Hypothalamus (tissue), 51 donors: ENCODE data around the gene ATP8B4.
"Not testable (repeated sequence)": the region's sequence is repeated elsewhere in the genome, so short reads cannot be mapped to it uniquely, and the experiment has no call there.

Experiments used
- DNase-seq, 51 donors: peaks; one replicate each; lab custom pipeline; 2025; lab: John Stamatoyannopoulos, UW

Gene ATP8B4

DNA sequence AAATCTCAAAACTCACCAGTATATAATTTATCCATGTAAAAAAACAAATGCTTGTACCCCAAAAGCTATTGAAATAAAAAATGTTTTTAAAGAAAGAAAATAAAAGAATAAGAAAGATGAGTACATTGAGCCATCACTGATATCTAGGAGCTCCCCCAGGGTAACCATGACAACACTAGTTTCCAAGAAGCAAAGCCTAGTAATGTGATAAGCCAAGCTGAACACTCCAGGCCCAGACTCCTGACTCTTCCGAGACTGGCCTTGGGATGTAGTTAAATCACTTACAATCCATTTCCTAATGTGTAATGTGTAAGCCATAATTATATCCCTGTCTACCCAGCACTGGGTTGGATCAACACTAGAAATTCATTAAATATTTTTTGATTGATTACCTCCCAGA lies 21.1 kb upstream of the ATP8B4 start:
- DNase-seq, result no peak

DNA sequence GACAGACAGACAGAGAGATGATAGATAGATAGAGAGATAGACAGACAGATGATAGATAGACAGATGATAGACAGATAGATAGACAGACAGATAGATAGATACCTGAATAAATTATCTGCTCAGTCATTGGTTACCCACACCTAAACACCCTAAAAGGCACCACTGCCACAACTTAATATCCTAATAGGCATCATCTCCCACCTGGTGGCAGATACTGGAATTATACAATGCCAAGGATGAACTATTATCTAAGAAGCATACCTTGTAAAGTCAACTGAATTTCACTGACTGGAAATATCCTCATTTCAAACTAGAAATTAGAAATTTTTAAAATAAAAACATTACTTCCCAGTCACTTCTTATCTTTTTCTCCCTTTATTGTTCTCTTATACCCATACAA lies 19.4 kb upstream of the ATP8B4 start:
- no peak for DNase-seq

DNA sequence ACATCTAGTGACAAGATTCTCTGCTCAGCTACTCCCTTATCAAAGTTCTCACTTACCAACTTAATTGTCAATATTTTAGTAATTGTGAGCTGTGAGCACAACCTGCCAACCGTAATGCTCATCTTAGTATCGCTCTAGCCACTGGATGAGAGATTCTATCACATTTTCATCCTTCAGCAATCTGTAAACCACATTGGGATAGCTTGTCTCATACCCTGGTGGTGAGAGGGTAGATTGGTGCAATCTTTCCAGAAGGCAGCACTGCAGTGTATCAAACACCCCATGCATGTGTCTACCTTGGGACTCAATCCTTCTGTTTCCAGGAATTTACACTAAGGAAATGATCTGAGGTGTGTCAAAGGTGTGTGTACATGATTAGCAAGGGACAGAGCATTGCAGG lies 18.9 kb upstream of the ATP8B4 start:
- DNase-seq, result no peak

DNA sequence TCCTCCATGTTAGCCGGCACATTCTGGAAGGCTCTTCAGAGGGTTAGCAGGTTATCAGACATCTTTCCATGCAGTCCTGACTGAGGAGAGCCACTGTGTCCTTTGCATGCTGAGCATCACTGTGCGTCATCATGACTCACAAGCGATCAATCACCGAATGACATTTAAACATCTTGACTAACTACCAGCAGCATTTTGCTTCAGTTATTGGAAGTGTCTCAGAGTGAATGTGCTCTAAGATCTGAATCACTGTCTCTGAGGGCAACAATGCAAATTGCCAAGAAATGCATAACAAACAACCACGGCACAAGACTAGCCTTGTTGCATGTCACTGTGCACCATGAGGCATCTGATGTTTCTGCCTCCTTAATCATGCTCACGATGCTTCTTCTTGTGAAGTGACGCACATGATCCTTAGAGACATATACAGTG lies 18.3 kb upstream of the ATP8B4 start:
- peak in 1 of 51 donors; percentile 15 for DNase-seq

DNA sequence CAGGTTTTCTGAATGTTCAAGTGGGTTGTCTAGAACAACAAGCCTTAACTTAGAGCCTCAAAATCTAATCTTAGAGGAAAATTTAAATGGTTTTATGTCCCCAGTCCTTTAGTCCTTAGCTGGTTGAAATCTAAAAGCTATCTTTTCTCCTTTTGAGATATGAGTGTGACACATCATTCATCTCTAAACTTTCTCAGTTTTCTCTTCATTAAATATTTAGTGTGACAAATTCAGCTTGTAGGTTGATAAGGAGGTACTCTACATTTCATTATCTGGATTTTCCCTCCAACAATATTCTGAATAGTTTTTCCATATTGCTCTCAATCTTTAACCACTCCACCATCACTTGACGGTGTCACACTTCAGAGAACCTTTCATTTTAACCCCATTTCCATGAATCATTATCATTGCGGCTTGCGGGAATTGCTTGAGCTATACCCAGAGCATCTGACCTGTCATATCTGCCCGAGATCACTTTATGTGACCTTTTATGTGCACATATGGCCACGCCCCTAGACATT lies 16.1 kb upstream of the ATP8B4 start:
- no peak for DNase-seq

DNA sequence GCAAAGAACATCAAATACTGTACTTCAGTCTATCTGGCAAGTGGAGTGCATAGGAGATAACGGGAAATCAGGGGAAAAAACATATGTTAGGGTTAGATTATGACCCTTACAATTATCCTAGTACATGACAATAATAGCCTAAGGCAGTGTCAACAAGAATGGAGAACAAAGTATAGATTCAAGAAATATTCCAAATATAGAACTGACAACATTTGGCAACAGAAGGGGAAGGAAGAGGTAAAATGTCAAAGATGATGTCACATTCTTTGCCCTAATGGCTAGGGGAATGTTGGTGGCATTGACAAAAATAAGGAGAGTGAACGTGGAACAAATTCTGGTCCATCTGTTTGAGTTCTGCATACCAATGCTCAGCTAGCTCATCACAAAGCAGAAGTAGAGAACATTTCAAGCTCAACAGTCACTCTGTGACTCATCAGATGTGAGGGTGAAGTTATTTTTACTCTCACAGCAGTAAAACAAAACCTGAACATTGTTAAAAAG lies 15.5 kb upstream of the ATP8B4 start:
- DNase-seq, result peak in 1 of 51 donors; percentile 21

DNA sequence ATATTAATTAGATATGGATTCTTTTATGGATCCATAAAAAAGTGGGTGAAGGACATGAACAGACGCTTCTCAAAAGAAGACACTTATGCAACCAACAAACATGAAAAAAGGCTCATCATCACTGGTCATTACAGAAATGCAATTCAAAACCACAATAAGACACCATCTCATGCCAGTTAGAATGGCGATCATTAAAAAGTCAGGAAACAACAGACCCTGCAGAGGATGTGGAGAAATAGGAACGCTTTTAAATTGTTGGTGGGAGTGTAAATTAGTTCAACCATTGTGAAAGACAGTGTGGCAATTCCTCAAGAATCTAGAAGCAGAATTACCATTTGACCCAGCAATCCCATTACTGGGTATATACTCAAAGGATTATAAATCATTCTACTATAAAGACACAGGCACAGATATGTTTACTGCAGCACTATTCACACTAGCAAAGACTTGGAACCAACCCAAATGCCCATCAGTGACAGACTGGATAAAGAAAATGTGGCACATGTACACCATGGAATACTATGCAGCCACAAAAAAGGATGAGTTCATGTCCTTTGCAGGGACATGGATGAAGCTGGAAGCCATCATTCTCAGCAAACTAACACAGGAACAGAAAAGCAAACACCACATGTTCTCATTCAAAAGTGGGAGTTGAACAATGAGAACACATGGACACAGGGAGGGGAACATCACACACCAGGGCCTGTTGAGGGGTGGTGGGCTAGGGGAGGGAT lies 13.4 kb upstream of the ATP8B4 start:
- not testable (repeated sequence) for DNase-seq

DNA sequence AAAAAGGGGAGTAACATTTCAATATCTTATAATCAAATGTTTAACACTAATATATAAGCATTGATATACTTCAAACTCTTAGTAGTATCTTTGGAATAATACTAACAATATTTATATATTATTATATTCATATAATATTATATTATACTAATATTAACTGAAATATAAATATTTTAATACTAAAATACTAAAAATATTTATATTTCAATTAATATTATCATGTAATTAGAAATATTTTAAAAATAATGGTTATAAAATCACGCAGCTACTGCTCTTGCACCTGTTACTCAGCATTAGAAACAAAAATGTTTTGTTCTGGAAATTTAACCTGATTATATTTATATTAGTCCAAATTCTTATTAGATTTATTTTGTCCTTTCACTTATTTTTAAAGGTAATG lies 12.6 kb upstream of the ATP8B4 start:
- no peak for DNase-seq

DNA sequence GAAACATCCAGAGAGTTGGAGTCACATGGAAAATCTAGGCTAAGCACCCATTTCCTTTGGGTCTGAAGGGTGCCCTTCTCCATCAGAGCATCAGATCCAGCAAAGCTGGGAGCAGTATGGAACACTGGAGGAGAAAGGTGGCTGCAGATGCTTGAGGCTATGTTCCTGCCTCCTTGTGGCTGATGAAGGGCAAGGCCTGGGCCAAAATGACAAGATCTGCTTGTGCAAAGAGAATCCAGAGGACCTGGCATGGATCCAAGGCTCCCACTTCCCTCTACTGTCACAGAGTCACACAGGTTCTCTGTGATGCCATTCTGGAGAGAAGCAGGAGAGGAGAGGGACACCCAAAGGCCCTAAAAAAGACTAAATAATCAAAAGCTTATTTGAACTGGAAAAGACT lies 9.2 kb upstream of the ATP8B4 start:
- DNase-seq, result peak in 25 of 51 donors; percentile 7 to 45 (median 18)

DNA sequence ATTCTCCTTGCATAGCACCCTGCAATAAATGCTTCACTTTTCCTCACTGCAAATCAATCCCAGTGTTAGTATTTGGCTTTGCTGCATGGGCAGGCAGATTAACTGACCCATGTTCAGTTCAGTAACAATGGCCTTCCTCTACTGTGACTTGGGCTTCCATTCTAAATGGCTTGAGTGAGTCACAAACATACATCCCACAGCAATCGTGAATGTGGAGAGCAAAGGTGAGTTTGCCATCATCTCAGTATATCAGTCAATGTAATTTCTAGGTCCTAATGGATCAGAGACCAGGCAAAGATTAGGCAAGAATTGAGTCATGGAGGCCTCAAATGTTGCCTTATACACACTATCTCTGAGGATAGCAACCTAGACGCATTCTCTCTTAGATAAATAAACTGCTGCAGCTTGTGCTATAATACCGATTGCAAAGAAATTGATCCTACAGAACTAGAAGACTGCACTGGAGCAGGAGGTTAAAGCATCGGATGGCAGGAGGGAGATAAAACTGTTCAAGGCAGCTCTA lies 8.3 kb upstream of the ATP8B4 start:
- no peak for DNase-seq

DNA sequence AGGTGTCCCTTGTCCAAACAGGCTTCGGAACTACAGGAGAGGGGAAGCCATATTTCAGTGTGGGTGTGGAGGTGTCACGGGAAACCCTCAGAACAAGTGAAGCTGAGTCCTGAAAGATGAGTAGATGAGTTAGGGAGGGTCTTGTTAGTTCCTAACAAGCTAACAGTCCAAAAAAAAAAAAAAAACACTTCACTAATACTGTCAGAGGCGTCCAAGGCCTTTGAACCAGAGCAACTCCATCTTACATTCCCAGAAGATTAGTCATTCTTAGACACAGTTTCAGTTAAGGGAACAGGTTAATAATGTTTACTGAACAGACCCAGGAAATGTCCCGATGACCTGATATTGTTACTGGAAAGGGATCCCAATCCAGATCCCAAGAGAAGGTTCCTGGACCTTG lies 7.0 kb upstream of the ATP8B4 start:
- DNase-seq, result no peak

DNA sequence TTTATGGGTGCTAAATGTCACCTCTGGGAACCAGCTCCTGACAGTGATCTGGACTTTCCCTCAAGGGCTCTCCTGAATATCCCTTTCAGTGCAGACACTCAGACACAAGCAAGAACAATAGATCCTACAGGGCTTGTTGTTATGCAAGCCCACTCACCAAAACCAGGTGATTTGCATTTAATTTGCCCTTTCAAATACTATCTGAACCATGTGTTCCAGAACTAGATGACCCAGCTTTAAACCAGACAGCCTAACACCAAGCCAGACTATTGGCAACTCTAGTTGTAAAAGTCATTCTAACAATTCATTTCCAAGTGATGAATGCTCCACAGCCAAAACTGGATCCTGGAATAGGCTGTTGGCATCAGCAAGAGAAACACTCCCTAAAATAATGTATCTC lies 5.6 kb upstream of the ATP8B4 start:
- DNase-seq, result no peak

DNA sequence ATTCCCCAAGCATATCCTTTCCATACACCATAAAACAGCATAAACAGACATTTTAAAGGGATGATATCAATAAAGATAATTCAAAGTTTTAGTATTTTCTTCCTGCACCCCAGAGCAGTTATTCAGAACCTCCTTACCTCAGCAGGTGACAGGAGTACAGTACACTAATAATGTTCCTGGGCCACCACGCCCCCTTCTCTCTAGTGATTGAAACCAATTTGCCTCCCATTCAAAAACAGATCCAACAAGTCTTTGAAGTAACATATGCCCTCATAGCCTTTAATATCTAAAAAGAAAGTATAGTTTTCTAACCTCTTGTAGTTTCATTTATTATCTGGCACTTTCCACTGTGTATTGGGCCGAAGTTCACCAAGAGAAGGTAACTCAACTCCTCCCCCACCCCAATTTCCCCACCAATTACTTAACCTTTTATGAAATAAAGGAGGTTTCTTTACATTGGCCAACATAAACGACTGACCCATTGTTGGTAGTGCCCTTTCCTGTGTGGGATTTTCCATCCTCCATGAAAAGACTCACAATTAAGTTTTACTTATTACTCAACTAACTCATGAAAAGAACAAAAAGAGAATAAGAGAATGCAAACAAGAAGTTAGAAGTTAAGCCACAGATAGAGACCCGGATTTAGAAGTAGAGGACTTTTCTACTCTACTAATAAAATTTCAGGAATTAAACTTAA lies 5.0 kb upstream of the ATP8B4 start:
- no peak for DNase-seq

DNA sequence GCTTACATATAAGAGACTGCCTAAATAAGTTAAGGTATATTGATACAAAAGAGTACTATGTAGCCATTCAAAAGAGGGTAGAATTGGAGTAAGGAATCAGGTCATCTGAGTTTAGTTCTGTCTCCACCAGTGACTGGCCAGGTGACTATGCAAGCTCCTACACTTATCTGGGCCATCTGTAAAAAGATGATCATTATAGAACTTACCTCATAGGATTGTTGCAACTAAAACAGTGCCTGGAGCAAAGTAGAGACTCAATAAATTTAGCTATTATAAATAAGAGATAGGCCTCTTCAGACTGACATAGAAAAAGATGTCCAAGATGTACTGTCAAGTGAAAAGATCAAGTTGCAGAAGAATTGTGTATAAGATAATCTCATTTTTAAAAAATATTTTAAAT lies 1.7 kb upstream of the ATP8B4 start:
- no peak for DNase-seq

DNA sequence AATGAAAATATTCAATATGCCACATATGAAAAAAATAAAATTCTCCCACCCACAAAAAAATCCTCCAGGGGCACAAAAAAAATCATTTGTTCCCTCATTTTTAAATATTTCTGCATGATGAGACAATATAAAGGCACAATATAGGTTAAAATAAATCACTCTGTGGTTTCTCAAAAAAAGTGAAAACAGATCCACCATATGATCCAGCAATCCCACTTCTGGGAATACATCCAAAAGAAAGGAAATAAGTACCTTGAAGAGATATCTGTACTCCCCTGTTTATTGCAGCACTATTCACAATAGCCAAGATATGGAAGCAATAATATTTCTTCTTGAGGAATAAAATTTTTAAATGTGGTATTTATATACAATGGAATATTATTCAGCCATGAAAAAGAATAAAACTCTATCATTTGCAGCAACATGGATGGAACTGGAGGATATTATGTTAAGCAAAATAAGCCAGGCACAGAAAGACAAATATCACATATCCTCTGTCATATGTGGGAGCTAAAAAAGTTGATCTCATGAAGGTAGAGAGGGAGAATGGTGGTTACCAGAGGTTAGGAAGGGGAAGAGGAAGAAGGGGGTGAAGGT lies 1.5 kb downstream of the ATP8B4 start:
- DNase-seq, result no peak

DNA sequence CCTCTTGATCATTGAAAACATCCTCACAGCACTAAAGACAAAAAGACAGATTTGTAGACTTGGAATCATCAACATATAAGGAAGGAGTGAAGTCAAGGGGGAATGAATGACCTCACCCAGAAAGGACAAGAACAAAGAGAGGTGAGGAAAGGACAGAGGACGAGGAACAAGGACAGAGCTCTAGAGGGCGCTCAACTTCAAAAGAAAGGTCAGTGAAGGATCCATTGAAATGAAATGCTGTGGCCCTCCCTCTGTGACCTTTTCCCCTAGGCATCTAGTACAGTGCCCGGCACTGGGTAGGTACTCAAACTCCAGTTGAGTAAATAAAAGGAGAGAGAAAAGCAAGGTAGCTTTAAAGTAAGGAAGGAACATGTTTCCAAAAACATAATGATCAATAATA lies 2.6 kb downstream of the ATP8B4 start:
- no peak for DNase-seq

DNA sequence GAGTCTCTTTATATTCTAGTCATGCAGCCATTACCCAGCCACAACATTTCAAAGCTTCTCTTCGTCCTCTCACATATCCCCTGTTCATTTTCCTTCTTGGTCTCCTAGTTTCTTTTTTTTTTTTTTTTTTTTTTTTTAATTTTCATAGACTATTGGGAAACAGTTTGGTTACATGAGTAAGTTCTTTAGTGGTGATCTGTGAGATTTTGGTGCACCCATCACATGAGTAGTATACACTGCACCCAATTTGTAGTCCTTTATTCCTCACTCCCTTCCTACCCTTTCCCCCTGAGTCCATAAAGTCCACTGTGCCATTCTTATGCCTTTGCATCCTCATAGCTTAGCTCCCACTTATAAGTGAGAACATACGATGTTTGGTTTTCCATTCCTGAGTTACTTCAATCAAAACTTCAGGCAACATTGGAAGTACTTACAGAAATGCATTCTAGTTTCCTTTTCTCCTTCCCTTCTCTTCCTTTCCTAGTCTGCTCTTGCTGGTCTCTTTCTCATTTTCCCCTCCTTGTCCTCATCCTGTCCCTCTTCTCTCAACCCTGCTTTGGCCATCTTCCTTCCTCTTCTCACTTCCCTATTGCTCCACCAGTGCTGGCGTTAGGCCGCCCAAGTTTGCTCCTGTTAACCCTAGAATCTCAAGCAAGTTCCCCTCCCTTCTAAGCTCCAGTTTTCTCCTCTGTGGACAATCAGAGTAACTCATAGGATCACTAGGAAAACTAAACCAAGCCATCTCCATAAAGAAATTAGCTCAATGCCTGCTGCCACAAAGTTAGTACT lies 4.8 kb downstream of the ATP8B4 start:
- DNase-seq, result peak in 3 of 51 donors; percentile 11 to 22 (median 12)

DNA sequence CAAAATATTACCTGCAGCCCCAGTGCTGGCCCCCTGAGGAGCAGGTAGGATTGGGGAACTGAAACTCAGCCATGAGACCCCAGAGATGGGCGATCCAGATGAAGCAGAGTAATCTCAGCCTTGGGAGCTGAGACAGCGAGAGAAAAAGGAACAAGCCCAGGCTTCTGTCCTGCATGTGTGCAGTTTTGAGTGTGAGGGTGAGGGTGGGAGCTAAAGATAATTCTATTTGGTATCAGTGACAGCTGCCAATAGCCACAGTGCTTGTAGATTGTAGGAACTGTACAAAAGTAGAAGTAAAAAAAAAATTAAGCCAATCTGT lies 5.9 kb downstream of the ATP8B4 start:
- peak in 1 of 51 donors; percentile 19 for DNase-seq

DNA sequence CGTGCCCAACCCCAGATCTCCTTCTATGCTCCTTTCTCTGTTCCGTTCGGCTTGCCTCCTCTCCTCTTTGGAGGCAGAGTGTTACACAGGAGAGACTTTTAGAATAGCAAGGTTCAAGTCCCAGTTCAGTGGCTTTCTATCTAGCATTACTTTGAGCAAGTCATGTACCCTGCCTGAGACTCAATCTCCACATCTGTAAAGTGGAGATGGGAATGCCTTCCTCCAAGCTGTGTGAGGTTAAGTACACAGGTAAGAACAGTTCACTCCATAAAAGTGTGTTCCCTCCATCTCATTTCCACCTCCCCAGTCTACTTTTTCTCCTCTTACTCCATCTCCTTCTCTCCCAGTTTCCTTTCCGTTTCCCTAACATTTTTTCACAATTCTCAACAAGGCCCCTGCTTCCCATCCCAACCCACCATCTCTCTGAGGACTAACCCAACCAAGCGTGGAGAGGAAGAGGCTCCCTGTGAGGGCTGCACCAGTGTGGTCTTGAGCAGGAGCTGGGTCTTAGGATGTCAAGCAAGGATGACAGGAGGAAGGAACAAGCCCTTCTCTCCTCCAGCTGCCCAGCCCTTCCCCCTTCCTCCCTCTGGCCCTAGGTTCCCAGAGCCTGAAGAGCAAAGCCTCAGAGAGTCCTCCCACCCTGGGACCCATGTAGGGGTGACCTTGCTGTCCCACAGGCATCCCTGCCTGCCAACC lies 6.4 kb downstream of the ATP8B4 start:
- DNase-seq, result no peak

DNA sequence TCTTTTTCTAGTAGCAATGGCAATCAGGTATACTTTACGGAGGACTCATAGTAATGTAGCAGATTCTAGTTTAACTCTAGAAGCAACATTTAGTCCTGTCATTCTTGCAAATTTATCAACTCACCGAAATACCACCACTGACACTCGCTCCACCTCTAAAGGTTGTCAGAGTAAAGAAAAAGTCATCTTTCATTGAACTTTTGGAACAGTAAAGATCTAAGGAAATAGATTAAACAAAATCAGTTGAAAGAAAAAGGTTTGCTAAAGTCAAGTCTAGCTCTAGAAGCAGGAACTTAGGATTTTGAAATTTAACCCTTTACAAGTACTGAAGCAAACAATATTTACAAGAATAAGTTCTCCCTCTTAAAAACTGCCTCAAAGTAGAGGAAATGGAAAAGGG lies 8.7 kb downstream of the ATP8B4 start:
- no peak for DNase-seq
